ENCODE measurements around the gene DPP9. TPM values are rescaled to one million over a fixed set of nuclear protein-coding genes. Genes with fewer than 3 reads are reported as not detected.

Gene DPP9
- 60.1 to 78.1 TPM (median 65.7 TPM) in 5 replicates for total RNA-seq (2022; extraction: Qiagen RNA extraction; ENCODE audit: low read depth)

DNA sequence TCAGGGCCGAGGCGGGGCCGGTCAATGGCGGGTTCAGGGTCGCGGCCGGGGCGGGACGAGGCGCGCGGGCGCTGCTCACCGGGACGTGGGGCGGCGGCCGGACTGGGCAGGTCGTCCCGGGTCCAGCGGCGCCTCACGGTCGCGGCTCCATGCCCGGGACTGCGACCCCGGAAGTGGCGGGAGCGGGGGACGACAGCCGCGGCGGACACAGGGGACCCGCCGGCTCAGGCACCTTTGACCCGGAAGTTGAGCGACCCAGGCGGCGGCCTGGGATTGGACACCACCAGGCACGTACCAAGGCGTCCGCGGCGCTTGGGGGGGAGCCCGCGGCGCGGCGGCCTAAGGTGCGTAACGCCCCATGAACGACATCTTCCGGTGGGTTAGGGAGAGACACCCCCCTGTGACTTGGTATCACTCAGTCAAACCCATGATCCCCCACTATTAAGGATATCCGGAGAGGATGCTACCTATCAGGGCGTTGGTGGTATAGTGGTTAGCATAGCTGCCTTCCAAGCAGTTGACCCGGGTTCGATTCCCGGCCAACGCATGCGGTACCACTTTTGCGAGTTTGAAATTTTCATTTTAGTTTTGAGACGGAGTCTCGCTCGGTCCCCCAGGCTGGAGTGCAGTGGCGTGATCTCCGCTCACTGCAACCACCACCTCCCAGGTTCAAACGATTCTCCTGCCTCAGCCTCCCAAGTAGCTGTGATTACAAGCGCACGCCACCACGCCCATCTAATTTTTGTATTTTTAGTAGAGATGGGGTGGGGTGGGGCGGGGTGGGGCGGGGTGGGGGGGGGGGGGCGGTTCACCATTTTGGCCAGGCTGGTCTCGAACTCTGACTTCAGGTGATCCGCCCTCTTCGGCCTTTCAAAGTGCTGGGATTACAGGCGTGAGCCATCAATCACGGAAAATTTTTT is at the start of gene DPP9:
Gene DPP9 (minus strand): TSS at position 248 of the 920 bp plus-strand sequence. CDS start 3,936 bp downstream, outside the sequence.

DNA sequence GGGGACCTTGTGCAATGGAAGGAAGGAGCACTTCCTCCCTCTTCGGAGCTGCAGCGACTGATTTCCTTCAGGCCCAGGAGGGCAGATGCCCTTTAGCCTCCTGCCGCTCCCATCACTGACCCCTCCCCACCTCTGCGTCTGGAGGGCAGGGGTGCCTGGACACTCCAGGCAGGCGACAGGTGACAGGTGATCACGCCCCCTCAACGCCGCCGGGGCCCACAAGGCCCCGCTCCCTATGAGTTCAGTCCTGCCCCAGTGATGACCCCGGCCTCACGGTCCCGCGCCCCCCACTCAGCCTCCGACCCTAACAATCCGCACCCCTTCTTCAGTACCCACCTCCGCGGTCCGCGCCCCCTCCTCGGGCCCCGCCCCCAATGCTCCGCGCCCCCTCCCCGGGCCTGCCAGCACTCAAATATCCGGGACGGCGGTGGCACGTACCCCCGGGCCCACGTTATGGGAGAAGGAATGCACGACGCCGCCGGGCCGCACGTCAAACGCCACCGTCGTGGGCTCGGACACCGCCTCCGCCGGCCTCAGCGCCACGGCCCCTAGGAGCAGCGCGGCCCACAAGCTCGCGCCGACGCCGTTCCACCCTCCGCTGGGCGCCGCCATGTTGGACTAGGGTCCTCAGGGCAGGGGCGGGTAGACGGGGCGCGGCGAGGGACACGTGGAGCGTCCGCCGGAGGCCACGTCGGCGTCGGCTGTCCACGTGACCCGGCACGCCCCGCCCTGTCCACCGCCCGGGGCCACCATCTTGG is 53.7 kb downstream of the DPP9 start, which contains the start of gene MYDGF:
Gene MYDGF (minus strand): TSS at position 620 of the 758 bp plus-strand sequence. CDS start 8 bp downstream, at position 612.

DNA sequence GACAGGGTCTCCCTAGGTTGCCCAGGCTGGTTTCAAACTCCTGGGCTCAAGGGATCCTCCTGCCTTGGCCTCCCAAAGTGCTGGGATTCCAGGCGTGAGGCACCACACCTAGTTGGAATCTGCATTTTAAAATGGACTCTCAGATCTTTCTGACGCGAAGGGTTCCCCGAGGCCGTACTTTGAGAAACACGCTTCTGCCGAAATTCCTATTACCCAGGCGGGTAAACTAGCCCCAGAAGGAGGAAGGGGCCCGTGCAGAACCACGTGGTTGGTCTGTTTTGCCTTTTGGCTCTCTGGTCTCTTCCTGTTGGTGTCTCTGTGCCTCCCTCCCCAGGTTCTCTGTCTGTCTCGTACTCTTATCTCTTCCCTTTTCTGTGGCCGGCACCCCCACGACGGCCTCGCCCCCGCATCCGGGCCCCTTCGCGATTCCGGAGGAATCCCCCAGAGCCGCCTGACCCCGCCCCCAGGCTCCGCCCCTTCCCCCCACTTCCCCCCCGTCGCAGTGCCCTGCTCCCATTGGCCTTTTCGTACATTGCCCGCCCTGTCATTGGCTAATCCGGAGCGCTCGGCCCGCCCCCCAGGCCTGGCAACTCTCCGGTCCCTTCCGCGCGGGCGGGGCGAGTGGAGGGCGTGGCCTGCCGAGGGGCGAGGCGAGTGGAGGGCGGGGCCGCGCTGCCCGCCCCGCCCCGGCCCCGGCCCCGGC is 84.7 kb downstream of the DPP9 start, which contains the start of gene TNFAIP8L1:
Gene TNFAIP8L1 (plus strand): TSS at position 689 of the 703 bp plus-strand sequence. CDS start 12,354 bp downstream, outside the sequence.

Other genes with a start within 250 kb of the DPP9 start
- 0.20 to 0.27 TPM (median 0.21 TPM) in 5 replicates for gene PLIN4, start 205.4 kb downstream of the DPP9 start, total RNA-seq (2022; extraction: Qiagen RNA extraction; ENCODE audit: low read depth)
- gene PLIN5, start 188.6 kb downstream of the DPP9 start, total RNA-seq (2022; extraction: Qiagen RNA extraction; ENCODE audit: low read depth) = 0.06 to 0.25 TPM (median 0.17 TPM) in 4 of 5 replicates, not detected in the other
- 0.09 to 0.28 TPM (median 0.13 TPM) in 4 of 5 replicates, not detected in the other for gene LRG1, start 183.8 kb downstream of the DPP9 start, total RNA-seq (2022; extraction: Qiagen RNA extraction; ENCODE audit: low read depth)
- 4.4 to 6.5 TPM (median 6.0 TPM) in 5 replicates for gene SEMA6B, start 164.2 kb downstream of the DPP9 start, total RNA-seq (2022; extraction: Qiagen RNA extraction; ENCODE audit: low read depth)
- 3.5 to 5.1 TPM (median 4.8 TPM) in 5 replicates for gene TNFAIP8L1, start 84.3 kb downstream of the DPP9 start, total RNA-seq (2022; extraction: Qiagen RNA extraction; ENCODE audit: low read depth)
- 113 to 149 TPM (median 145 TPM) in 5 replicates for gene MYDGF, start 53.5 kb downstream of the DPP9 start, total RNA-seq (2022; extraction: Qiagen RNA extraction; ENCODE audit: low read depth)
- gene FEM1A, start 67.9 kb upstream of the DPP9 start, total RNA-seq (2022; extraction: Qiagen RNA extraction; ENCODE audit: low read depth) = 5.3 to 6.0 TPM (median 5.6 TPM) in 5 replicates
- 7.1 to 9.9 TPM (median 8.9 TPM) in 5 replicates for gene TICAM1, start 107.9 kb upstream of the DPP9 start, total RNA-seq (2022; extraction: Qiagen RNA extraction; ENCODE audit: low read depth)
- 103 to 130 TPM (median 121 TPM) in 5 replicates for gene PLIN3, start 143.8 kb upstream of the DPP9 start, total RNA-seq (2022; extraction: Qiagen RNA extraction; ENCODE audit: low read depth)
- not detected in 5 replicates for gene ARRDC5, start 179.1 kb upstream of the DPP9 start, total RNA-seq (2022; extraction: Qiagen RNA extraction; ENCODE audit: low read depth)
- 45.2 to 50.9 TPM (median 48.1 TPM) in 5 replicates for gene UHRF1, start 185.7 kb upstream of the DPP9 start, total RNA-seq (2022; extraction: Qiagen RNA extraction; ENCODE audit: low read depth)
- gene KDM4B, start 245.3 kb upstream of the DPP9 start, total RNA-seq (2022; extraction: Qiagen RNA extraction; ENCODE audit: low read depth) = 6.1 to 7.5 TPM (median 6.9 TPM) in 5 replicates